Stimulated activated CD8-positive, alpha-beta memory T cell treated with anti-CD3 and anti-CD28 coated beads, Interleukin-12 subunit alpha, Interleukin-12 subunit beta, amount 100 ng/mL, for 24 hours (primary cell): ENCODE results near the gene IL13RA1.
"Not testable (repeated sequence)": the region's sequence is repeated elsewhere in the genome, so short reads cannot be mapped to it uniquely, and the experiment has no call there.

Source experiments
- DNase-seq: peaks from one replicate; pipeline ENCODE4 v3.0.0-alpha.2; 2020; ENCODE audit errors: extremely low read depth

The IL13RA1 gene

GRCh38 chrX:118729042-118729652, 1.7 kb downstream of the IL13RA1 start:
- no peak for DNase-seq

GRCh38 chrX:118730500-118731247, 3.3 kb downstream of the IL13RA1 start:
- DNase-seq, result no peak

- DNase-seq, result not testable (repeated sequence)
These were observed 5.1 kb downstream of the IL13RA1 start for GRCh38 chrX:118732551-118732950.

- DNase-seq, result no peak
These were observed 7.5 kb downstream of the IL13RA1 start for GRCh38 chrX:118734909-118735308.

GRCh38 chrX:118736394-118737010, 9.1 kb downstream of the IL13RA1 start:
- DNase-seq, result no peak

- DNase-seq, result no peak
These were observed 12.2 kb downstream of the IL13RA1 start for GRCh38 chrX:118739577-118739976.

- DNase-seq, result no peak
These were observed 13.0 kb downstream of the IL13RA1 start for GRCh38 chrX:118740276-118740889.

GRCh38 chrX:118742176-118742575, 14.8 kb downstream of the IL13RA1 start:
- no peak for DNase-seq

- DNase-seq, result no peak
These were observed 18.2 kb downstream of the IL13RA1 start for GRCh38 chrX:118745570-118745969.

GRCh38 chrX:118751950-118752783, 24.8 kb downstream of the IL13RA1 start:
- DNase-seq, result no peak

GRCh38 chrX:118755633-118756032, 28.2 kb downstream of the IL13RA1 start:
- DNase-seq, result no peak

GRCh38 chrX:118756101-118756500, 28.7 kb downstream of the IL13RA1 start:
- no peak for DNase-seq

GRCh38 chrX:118758511-118758910, 31.1 kb downstream of the IL13RA1 start:
- DNase-seq, result no peak

GRCh38 chrX:118760025-118760424, 32.6 kb downstream of the IL13RA1 start:
- no peak for DNase-seq

GRCh38 chrX:118761939-118762707, 34.7 kb downstream of the IL13RA1 start:
- no peak for DNase-seq

- no peak for DNase-seq
These were observed 36.1 kb downstream of the IL13RA1 start for GRCh38 chrX:118763489-118763888.

- no peak for DNase-seq
These were observed 36.7 kb downstream of the IL13RA1 start for GRCh38 chrX:118764122-118764521.

- DNase-seq, result no peak
These were observed 42.8 kb downstream of the IL13RA1 start for GRCh38 chrX:118770133-118770760.

GRCh38 chrX:118772051-118772450, 44.6 kb downstream of the IL13RA1 start:
- DNase-seq, result no peak

GRCh38 chrX:118773782-118774181, 46.4 kb downstream of the IL13RA1 start:
- DNase-seq, result no peak
